ENCODE results near the gene GRK2.
"Not testable (repeated sequence)": the region's sequence is repeated elsewhere in the genome, so short reads cannot be mapped to it uniquely, and the experiment has no call there.

Gene GRK2

DNA sequence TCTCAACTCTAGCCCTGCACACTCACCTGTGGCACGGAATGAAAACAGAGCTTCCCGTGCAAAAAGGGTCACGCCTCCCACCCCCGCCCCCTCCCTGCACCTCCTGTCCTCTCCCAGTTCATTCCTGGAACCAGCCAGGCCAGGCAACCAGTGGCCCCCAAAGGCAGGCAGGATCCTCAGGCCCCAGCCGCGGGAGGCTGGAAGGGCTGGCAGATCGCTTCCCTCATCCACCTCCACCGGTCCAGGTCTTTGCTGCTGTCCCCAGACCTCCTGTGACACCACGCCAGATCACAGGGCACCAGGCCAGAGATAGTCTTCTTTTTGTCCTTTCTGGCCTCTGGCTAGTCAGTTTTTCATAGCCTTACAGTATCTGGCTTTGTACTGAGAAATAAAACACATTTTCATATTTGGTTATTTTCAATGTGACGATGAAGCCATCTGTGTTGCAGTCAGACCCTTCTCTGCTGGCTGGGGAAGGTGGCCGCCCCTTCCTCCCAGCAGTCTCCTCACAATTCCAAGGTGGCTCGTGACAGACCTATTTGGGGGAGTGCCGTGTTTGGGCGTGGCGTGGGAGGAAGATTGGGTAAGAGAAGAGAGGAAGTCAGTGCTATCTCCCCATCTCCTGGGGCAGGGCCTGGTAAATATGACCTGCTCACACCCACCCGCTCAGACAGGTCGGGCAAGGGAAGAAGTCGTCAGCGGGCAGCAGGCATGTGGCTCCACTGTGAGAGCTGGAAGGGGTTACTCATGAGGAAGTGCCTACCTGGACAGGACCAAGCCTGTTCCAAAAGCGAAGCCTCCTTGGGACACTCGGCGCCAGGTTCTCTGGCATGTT lies 46.1 kb downstream of the GRK2 start:
- DNase-seq (ENCODE audit: low read depth) = peak; percentile 33

GRCh38 chr11:67313125-67313890 lies 47.0 kb downstream of the GRK2 start:
- no peak for DNase-seq (ENCODE audit: low read depth)

DNA sequence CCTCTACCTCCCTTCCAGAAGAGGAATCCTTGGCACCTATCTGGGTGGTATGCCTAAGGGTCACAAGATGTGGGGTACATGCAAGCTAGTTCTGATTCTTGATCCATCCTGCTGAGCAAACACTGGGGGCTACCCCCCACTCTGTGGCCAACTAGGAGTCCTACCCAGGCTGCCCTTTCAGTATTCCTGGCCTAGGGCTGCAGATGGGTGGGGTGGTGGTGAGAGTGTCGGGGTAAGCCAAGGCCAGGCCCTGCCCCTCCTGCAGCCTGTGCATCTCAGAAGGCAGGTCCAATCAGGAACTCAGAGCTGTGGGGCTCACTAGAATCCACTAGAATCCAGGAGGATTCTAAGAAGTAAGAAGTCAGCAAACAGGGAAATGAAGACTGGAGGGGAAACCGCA lies 47.9 kb downstream of the GRK2 start:
- DNase-seq (ENCODE audit: low read depth) = no peak

- no peak for DNase-seq (ENCODE audit: low read depth)
These were observed 49.1 kb downstream of the GRK2 start for GRCh38 chr11:67315325-67315909.

- DNase-seq (ENCODE audit: low read depth) = no peak
These were observed 50.6 kb downstream of the GRK2 start for GRCh38 chr11:67316882-67317204.

DNA sequence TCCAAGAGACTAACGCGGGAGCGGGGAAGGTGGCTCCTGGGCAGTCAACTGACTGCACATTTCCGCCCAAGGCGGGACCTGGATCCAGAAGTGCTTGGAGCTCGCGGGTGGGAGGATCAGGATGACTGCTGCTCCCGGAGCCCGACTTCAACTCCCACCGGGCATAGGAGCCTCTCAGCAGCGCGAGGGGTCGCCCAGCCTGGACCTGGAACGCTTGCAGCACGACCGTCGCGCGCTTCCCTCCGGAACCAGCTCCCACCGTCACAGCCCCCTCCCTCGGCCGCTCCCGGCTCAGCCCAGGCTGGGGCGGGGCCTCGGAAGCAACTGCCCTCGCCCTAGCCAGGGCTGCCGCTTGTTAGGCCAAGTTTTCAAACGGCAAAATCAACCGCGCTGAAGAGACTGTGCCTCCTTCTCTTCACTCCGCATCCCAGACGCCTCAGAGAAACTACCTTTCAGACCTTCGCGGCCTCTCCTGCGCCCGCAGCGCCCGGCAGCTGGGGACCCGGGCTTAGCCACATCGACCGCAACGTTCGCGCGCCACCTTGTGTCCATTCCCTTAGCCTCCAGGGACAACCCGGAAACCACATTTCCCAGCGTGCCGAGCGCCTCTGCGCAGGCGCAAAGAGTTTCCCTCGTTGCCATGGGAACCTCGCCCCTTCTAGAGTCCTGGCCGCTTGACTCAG lies 51.1 kb downstream of the GRK2 start:
- DNase-seq (ENCODE audit: low read depth) = peak; percentile 97

DNA sequence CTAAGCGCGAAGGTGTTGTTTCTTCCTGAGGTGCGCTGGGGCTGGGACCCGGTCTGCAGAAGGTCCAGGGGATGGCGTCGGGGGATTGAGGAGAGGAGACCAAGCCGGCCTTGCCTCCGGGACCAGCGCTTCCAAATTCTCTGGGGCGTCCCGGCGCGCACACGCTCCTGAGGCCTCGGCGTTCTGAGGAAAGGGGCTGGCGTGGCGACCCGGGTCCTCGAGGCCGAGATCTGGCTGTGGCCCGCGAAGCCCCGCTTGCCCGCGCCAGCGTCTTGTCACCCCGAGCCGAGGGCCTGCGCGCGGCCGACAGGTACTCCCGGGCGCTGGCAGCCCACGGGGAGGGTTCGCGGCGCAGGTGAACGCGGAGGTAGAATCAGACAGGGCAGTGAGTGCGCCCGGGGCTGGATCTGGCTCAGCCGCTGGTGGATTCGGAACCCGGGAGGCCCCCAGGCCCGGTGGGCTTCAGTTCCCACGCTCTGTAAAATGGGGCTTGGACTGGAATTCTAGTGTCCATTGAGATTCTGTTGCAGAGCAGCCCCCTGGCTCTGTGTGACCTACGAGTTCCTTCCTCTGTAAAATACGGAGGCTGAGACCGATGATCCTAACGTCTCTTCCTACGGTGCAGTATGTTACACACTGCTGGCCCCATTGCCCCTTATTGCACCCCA lies 51.7 kb downstream of the GRK2 start:
- no peak for DNase-seq (ENCODE audit: low read depth)

GRCh38 chr11:67318876-67319275 lies 52.6 kb downstream of the GRK2 start:
- not testable (repeated sequence) for DNase-seq (ENCODE audit: low read depth)

- DNase-seq (ENCODE audit: low read depth) = no peak
These were observed 53.7 kb downstream of the GRK2 start for GRCh38 chr11:67320011-67320410.

- DNase-seq (ENCODE audit: low read depth) = no peak
These were observed 54.4 kb downstream of the GRK2 start for GRCh38 chr11:67320691-67321090.

GRCh38 chr11:67321313-67321871 lies 55.1 kb downstream of the GRK2 start:
- DNase-seq (ENCODE audit: low read depth) = no peak

- no peak for DNase-seq (ENCODE audit: low read depth)
These were observed 55.8 kb downstream of the GRK2 start for GRCh38 chr11:67322049-67322448.

GRCh38 chr11:67323526-67323925 lies 57.3 kb downstream of the GRK2 start:
- no peak for DNase-seq (ENCODE audit: low read depth)

DNA sequence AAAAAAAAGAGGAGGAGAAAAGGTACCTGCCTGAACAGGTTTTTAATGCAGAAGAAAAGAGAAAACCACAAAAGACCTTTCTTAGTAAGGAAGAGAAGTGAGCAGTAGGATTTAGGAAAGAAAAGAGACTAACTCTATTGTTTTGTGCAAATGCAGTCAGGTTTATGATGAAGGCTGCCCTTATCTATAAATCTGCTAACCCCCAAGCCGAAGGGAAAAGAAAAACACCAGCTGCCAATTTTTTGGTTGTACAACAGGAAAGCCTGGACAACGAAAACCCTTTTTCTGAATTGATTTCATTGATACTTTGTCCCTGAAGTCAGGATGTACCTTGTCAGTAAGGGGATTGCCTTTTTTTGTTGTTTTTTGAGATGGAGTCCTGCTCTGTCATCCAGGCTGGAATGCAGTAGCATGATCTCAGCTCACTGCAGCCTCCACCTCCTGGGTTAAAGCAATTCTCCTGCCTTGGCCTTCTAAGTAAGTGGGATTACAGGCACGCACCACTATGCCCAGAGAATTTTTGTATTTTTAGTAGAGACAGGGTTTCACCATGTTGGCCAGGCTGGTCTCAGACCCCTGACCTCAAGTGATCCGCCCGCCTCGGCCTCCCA lies 65.9 kb downstream of the GRK2 start:
- no peak for DNase-seq (ENCODE audit: low read depth)
